Measurements from ENCODE around the gene JAML.

Gene JAML

DNA sequence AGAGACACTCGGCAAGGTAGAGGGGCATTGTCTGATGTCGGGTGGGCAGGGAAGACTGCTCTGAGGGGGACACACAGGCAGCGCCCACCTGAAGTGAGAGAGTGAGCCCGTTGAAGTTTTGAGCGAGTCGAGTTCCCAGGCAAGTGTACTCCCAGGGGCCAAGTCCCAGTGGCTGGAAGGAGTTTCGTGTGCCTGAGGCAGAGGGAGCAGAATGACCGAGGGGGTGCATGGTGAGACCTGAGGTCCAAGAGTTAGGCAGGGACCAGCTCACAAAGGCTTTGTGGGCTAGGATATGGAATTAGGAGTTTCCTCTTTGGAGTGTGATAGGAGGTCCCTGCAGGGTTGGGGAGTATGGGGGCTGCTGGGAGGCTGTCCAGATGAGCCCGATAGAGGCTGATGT lies 54.6 kb downstream of the JAML start:
- Mint-ChIP-seq H3K4me3 (no peak overlapping the region), H3K27ac (no peak overlapping the region), H3K36me3 (ENCODE audit: low read depth) (no peaks in the 10 kb centered on the region), H3K27me3 (ENCODE audit: low read depth, poor library complexity) (peaks cover 95% of the 10 kb centered on the region), H3K9me3 (no peaks in the 10 kb centered on the region), H3K4me1 (peaks cover 11% of the 10 kb centered on the region)
- no peak for DNase-seq
- TF ChIP-seq, protein P1, sequence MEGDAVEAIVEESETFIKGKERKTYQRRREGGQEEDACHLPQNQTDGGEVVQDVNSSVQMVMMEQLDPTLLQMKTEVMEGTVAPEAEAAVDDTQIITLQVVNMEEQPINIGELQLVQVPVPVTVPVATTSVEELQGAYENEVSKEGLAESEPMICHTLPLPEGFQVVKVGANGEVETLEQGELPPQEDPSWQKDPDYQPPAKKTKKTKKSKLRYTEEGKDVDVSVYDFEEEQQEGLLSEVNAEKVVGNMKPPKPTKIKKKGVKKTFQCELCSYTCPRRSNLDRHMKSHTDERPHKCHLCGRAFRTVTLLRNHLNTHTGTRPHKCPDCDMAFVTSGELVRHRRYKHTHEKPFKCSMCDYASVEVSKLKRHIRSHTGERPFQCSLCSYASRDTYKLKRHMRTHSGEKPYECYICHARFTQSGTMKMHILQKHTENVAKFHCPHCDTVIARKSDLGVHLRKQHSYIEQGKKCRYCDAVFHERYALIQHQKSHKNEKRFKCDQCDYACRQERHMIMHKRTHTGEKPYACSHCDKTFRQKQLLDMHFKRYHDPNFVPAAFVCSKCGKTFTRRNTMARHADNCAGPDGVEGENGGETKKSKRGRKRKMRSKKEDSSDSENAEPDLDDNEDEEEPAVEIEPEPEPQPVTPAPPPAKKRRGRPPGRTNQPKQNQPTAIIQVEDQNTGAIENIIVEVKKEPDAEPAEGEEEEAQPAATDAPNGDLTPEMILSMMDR (IDR thresholded peaks at IDR 0.05): no peak

DNA sequence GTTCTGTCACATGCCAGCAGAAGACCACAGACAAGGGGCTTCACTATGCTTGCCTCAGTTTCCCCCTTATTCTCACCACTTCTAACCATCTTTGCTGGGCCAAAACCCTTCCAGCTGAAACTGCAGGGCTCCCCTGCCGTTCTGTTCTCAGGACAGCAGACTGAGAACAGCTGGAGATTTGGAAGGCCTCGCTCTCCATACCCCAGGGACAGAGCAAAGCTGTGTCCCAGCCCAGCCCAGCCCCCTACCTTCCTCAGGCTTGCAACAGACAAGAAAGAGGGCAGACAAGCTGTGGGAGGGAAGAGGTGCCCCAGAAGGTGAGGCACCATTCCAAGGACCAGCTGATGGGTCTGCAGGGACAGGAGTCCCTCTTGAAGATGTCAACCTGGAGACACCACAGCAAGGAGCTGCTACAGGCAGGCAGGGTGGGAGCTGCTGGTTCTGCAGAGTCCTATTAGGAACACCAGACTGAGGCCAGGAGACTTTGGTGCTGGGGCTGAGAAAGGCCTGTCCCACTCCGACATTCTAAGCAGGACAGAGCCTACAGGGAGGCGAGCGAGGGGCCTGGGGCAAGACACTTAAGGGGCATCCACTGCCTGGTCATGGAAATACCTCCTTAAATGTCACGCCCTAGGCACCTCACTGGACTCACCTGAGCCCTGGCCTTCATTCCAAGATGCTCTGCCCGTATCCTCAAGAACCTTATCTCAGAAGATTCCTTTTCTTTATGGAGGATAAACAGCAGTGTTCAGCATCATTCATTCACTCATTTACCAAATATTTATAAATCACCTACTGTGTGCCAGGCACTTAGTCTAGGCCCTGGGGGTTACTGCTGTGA lies 55.3 kb downstream of the JAML start:
- Mint-ChIP-seq H3K4me3 (no peak overlapping the region), H3K27ac (no peak overlapping the region), H3K27me3 (ENCODE audit: low read depth, poor library complexity) (peaks cover 93% of the 10 kb centered on the region), H3K4me1 (peaks cover 4% of the 10 kb centered on the region), H3K36me3 (ENCODE audit: low read depth) (no peaks in the 10 kb centered on the region), H3K9me3 (no peaks in the 10 kb centered on the region)
- no peak for DNase-seq
- TF ChIP-seq, protein P1 (IDR thresholded peaks at IDR 0.05): no peak

DNA sequence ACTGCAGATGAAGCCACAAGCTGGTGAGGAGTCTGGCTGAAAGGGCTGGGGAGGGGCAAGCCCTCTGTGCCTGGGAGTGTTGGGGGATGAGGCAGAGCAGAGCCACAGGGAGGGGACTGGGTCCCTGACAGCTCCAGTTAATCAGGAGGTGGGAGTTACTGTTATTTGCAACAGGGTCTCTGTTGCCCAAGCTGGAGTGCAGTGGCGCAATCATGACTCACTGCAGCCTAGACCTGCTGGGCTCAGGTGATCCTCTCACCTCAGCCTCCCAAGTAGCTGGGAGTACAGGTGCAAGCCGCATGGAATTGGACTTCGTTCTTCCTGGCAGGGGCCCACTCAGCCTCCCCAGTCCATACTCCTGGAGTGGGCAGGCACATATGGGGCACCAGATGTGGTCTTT lies 56.1 kb downstream of the JAML start:
- TF ChIP-seq, protein P1 (IDR thresholded peaks at IDR 0.05): no peak
- Mint-ChIP-seq H3K4me1 (no peaks in the 10 kb centered on the region), H3K27ac (no peak overlapping the region), H3K9me3 (no peaks in the 10 kb centered on the region), H3K4me3 (no peak overlapping the region), H3K36me3 (ENCODE audit: low read depth) (no peaks in the 10 kb centered on the region), H3K27me3 (ENCODE audit: low read depth, poor library complexity) (peaks cover 96% of the 10 kb centered on the region)
- no peak for DNase-seq

DNA sequence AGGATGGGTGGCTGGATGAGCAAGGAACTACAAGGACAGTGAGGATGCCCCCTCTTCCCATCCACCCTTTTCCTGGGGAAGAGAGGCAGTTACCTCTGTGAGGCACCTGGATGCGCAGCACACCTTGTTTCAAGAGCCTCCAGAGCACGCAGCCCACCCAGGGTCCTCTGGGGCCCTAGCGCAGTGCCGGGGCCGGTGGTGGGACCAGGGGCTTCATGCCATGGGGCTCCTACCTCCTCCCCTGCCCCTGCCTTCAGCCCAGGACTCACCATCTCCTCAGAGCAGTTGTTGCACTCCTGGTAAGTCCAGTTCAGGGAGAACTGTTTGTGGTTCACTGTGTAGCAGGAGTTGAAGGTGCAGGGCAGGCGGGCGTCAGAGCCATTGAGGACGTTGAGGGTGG lies 56.5 kb downstream of the JAML start:
- H3K27ac Mint-ChIP-seq: no peak overlapping the region
- H3K4me1 Mint-ChIP-seq: no peaks in the 10 kb centered on the region

DNA sequence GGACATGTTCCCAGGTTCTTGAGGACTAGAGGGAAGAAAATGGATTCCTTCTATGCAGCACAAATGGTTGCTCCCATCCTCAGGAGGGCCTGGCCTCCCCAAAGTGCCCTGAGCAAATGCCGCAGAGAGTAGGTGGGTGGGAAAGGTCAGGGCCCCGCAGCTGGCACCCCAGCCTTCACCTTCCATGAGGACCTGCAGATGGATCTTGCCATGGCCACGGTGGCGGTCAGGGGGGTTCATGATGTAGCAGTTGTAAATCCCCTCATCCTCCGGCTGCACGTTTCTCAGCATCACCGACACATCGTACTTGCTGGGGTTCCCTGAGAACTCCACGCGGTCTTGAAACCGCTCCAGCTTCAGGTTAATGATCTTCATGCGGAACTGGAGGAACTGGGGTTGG lies 56.9 kb downstream of the JAML start:
- no peak for DNase-seq
- Mint-ChIP-seq H3K9me3 (no peaks in the 10 kb centered on the region), H3K27ac (no peak overlapping the region), H3K27me3 (ENCODE audit: low read depth, poor library complexity) (peaks cover 96% of the 10 kb centered on the region), H3K36me3 (ENCODE audit: low read depth) (no peaks in the 10 kb centered on the region), H3K4me1 (no peaks in the 10 kb centered on the region), H3K4me3 (no peak overlapping the region)
- TF ChIP-seq, protein P1 (IDR thresholded peaks at IDR 0.05): no peak

More for the DNA sequence above, 56.5 kb downstream of the JAML start:
- H3K4me3 Mint-ChIP-seq: no peak overlapping the region
- no peaks in the 10 kb centered on the region for H3K9me3 Mint-ChIP-seq
- no peak for DNase-seq
- peaks cover 96% of the 10 kb centered on the region for H3K27me3 Mint-ChIP-seq (ENCODE audit: low read depth, poor library complexity)
- TF ChIP-seq, protein P1 (IDR thresholded peaks at IDR 0.05): no peak
- no peaks in the 10 kb centered on the region for H3K36me3 Mint-ChIP-seq (ENCODE audit: low read depth)

DNA sequence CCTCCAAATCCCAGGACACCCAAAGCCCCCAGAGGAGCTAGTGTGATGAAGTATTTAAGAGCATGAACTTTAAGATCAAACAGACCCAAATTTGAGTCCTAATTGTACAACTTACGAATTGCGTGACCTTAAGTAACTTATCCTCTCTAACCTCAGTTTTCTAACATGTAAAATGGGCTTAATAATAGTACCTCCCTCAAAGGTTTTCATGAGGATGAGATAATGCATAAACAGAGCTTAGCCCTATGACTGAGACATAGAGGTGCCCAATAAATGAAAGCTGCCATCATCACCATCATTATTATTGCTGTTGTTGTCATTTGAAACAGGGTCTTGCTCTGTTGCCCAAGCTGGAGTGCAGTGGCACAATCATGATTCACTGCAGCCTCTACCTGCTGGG lies 57.6 kb downstream of the JAML start:
- no peak for DNase-seq
- H3K4me1 Mint-ChIP-seq: no peaks in the 10 kb centered on the region
- no peak overlapping the region for H3K4me3 Mint-ChIP-seq
- TF ChIP-seq, protein P1 (IDR thresholded peaks at IDR 0.05): no peak
- H3K27ac Mint-ChIP-seq: no peak overlapping the region
- peaks cover 96% of the 10 kb centered on the region for H3K27me3 Mint-ChIP-seq (ENCODE audit: low read depth, poor library complexity)
- H3K36me3 Mint-ChIP-seq (ENCODE audit: low read depth): no peaks in the 10 kb centered on the region
- no peaks in the 10 kb centered on the region for H3K9me3 Mint-ChIP-seq
